DMS153 treated with DMSO at 0.1 percent for 48 hours (cell line): ENCODE results near the gene TBC1D4.

Experiments
- DNase-seq: peaks from one replicate; lab custom pipeline; 2025; ENCODE audit not compliant: unreplicated experiment; lab: John Stamatoyannopoulos, UW

TBC1D4 gene, protein sequence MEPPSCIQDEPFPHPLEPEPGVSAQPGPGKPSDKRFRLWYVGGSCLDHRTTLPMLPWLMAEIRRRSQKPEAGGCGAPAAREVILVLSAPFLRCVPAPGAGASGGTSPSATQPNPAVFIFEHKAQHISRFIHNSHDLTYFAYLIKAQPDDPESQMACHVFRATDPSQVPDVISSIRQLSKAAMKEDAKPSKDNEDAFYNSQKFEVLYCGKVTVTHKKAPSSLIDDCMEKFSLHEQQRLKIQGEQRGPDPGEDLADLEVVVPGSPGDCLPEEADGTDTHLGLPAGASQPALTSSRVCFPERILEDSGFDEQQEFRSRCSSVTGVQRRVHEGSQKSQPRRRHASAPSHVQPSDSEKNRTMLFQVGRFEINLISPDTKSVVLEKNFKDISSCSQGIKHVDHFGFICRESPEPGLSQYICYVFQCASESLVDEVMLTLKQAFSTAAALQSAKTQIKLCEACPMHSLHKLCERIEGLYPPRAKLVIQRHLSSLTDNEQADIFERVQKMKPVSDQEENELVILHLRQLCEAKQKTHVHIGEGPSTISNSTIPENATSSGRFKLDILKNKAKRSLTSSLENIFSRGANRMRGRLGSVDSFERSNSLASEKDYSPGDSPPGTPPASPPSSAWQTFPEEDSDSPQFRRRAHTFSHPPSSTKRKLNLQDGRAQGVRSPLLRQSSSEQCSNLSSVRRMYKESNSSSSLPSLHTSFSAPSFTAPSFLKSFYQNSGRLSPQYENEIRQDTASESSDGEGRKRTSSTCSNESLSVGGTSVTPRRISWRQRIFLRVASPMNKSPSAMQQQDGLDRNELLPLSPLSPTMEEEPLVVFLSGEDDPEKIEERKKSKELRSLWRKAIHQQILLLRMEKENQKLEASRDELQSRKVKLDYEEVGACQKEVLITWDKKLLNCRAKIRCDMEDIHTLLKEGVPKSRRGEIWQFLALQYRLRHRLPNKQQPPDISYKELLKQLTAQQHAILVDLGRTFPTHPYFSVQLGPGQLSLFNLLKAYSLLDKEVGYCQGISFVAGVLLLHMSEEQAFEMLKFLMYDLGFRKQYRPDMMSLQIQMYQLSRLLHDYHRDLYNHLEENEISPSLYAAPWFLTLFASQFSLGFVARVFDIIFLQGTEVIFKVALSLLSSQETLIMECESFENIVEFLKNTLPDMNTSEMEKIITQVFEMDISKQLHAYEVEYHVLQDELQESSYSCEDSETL (N-terminal part only)

DNA sequence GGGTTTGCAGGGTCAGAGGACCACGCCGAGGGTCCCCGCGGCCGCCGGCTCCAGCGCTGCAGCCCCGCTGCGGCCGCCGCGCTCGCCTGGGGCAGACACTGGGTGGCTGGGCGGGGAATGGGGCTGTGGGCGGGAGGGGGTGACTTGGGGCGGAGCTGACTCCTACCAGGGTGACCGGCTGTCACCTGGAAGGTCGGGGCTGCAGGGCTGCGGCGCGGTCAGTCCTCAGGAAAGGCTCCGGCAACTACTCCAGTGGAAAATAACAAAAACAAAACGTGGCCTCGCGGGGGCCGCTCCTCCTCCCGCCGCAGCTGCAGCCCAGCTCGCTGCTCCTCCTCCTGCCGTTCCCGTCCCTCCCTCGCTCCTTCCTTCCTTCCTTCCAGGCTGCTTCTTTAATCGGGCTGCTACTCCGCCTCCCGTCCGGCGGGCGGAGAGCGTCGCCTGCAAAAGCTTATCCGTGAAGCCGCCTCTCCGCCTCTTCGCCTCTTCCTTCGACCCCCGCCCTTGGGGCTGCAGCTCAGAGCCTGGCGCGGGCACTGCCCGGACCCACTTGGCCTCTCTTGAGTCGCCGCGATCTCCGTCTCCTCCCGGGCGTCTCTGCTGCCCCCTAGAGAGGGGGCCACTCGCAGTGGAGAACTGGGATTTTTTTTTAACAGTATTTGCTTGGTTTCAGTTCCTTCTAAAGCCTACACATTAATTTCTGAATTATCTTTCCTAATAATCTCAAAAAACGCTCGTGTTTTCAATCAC is at the start of gene TBC1D4:
Gene TBC1D4 (minus strand): TSS at position 100 of the 750 bp plus-strand sequence. CDS start 402 bp downstream, outside the sequence.
- peak; percentile 86 for DNase-seq

DNA sequence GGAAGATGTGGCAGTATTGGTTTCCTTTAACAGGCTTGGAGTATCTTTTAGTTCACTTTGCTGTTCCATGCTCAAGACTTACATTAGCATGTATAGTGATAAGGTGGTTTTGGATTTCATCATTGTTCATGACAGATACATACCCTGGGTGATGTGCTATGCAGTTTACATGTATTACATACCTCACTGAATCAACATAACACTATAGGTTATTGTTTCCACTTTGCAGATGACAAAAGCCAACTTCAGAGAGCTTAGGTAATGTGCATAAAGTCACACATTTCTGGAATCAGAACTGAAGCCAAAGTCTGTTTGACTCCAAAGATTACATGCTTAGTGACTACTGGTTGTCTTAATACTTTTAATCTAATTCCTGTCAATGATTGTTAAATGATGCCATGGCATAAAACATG is 48.6 kb upstream of the TBC1D4 start:
- no peak for DNase-seq

DNA sequence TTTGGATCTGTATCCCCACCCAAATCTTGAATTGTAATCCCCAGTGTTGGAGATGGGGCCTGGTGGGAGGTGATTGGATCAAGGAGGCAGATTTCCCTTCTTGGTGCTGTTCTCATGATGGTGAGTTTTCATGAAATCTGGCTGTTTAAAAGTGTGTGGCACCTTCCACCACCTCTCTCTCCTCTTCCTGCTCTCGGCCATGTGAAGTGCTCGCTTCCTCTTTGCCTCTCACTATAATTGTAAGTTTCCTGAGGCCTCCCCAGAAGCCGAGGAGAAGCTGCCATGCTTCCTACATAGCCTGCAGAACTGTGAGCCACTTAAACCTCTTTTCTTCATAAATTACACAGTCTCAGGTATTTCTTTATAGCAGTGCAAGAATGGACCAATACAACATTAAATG is 40.0 kb upstream of the TBC1D4 start:
- no peak for DNase-seq

- no peak for DNase-seq
These were observed 36.6 kb upstream of the TBC1D4 start for GRCh38 chr13:75518439-75519088.

GRCh38 chr13:75514080-75514995 is 32.4 kb upstream of the TBC1D4 start:
- DNase-seq, result no peak

GRCh38 chr13:75513271-75513670 is 31.3 kb upstream of the TBC1D4 start:
- no peak for DNase-seq

- no peak for DNase-seq
These were observed 30.3 kb upstream of the TBC1D4 start for GRCh38 chr13:75512253-75512652.

GRCh38 chr13:75511051-75511625 is 29.2 kb upstream of the TBC1D4 start:
- no peak for DNase-seq

DNA sequence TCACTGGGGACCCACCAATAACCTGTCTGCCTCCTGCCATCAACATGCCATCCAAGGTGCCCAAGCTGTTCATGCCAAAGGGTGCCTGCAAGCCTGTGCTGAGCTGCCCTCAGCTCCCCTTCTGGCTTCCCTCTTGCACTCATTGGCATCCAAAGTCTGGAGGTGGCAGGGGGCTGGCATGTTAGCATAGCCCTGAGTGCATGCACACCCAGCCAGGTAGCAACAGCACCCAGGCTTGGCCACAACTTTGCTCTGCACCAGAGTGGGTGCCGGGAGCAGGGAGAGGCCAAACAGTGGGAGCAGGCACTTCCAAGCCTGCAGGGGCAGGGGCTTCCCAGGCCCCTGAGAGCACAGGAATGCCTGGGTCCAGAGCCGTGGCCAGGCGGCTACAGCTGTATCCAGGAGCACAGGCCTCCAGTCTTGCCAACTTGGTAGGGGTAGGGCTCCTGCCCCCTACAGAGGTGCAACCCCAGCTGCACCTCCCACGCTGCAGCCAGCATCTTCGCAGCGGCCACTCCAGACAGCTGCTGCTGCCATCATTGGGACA is 26.1 kb upstream of the TBC1D4 start:
- no peak for DNase-seq

DNA sequence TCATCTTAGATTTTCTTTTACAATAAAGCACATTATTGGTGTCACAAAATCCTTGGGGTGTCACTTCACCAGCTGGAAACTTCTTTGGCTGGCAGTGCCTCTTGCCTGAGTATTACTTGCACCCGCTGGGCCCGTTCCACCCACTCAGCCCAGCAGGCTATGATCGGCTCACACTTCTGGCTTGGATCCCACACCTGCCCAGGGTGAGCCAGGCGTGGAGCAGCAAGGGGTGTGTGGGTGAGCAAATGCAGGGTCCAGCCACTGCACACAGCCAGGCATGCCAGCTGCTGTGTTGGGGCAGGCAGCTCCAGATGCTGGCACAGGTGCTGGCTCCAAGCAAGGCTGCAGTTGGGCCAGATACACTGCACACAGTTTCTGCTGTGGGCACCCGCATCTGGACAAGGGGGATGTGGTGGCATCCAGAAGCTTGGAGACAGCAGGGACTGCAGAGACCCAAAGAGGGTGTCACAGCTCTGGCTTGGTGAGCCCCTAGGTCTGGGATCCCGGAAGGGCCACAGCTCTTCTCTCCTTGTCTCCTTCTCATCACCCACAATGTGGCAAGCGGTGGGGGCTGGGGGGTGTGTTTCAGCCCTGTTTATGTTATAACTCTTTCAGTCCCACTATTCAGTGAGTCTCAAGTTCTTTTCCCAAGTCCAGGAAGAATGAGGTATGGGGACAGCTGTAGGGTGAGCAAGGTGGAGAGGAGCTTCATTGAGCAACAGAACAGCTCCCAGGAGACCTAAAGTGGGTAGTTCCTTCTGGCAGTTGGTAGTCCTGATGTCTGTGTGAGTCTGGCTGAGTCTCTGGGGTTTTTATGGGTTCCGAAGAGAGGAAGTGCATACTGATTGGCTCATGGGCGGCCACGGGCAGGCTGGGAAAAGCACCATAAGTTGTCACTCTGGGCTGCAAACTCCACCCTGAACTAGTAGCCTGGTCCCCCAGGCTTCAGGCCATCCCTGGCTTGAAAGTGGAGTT is 25.3 kb upstream of the TBC1D4 start:
- no peak for DNase-seq

DNA sequence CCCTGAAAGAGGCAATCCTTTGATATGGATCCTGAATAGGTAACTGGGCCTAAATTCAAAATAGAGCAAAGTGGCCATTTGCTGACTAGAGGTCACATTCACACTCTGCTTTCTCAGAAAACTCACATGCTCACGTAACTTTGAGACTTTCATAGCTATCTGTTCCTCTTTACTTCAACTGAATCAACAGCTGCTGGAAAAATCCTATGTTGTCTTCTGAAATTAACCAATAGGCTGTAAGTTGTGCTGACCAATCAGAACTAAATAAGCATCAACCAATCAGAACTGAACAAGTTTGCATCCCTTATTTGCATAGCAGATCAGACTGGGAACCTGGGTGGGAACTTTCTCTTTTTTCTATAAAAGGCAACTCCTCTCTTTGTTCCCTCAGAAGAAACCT is 24.0 kb upstream of the TBC1D4 start:
- DNase-seq, result no peak

GRCh38 chr13:75505327-75505726 is 23.4 kb upstream of the TBC1D4 start:
- no peak for DNase-seq

GRCh38 chr13:75495938-75496337 is 14.0 kb upstream of the TBC1D4 start:
- no peak for DNase-seq

DNA sequence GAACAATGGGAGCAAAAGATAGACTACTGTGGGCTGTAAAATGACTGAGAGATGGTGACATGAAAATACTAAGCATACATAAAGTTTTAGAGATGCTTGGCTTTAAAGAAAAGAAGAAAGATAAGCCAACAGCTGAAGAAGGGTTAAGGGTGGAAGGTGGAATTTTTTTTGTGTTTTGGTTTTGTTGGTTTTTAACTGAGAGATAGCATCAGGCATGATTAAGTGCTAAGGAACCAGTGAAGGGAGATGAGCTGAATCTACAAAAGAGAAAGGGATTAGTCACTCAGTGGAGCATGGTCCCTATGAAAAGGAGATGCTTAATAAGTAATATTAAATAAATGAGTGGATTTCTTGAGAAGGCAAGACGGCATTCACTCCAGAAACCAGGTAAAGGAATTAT is 12.5 kb upstream of the TBC1D4 start:
- DNase-seq, result no peak

GRCh38 chr13:75493156-75493555 is 11.2 kb upstream of the TBC1D4 start:
- no peak for DNase-seq

- DNase-seq, result no peak
These were observed 10.4 kb upstream of the TBC1D4 start for GRCh38 chr13:75492389-75492788.

DNA sequence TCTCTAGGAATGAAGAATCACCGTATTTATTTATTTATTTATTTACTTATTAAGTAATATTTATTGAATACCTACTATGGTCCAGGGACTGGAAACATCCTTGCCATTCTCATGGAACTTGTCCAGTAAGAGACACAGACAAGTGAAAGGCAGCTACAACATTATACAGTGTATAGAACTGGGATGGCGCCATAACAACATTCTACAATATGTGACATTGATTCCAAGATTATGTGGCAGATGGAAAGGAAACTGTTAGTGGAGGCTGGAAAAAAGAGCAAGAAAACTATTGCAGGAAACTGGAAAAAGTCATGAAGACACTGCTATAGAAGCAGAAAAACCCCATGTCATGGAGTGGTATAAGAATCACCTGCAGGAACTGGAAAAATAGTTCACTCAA is 9.4 kb upstream of the TBC1D4 start:
- DNase-seq, result no peak
